A673 (cell line): ENCODE data around the gene CCDC15.

ENCODE experiments used
- CTCF ChIP-seq: fragments of 300-800, 200-600 bp; sonication (generic); conservative IDR thresholded peaks from 2 replicates; pipeline ENCODE4 v1.5.1; 2017; ENCODE audit warnings: low read depth, mild to moderate bottlenecking, antibody characterized with exemption, low read length, moderate library complexity, mixed read lengths
- EZH2 ChIP-seq: fragments of 200-600 bp; sonication (generic); IDR thresholded peaks from 2 replicates; pipeline ENCODE4 v1.6.1; 2017; ENCODE audit warnings: borderline replicate concordance, low read depth, mild to moderate bottlenecking, mixed read lengths, antibody characterized with exemption, low read length; ENCODE audit not compliant: poor library complexity, severe bottlenecking

GRCh38 chr11:124945826-124946225 is 8.2 kb upstream of the CCDC15 start:
- TF ChIP-seq EZH2 (no peak), CTCF (no peak)
